ENCODE results near the gene LDLRAD3. TPM values are rescaled to one million over a fixed set of nuclear protein-coding genes. Genes with fewer than 3 reads are reported as not detected.

Gene LDLRAD3
- total RNA-seq, 1 donor from 2014 or later: 39.1 TPM

GRCh38 chr11:36019722-36020121 lies 75.9 kb downstream of the LDLRAD3 start:
- DNase-seq (ENCODE audit: low spot score in 2 of 2, unreplicated experiment in 2 of 2): no peak
- H3K27me3 Mint-ChIP-seq (ENCODE audit: low read depth): peaks cover 12% of the 10 kb centered on the region
- H3K9me3 Mint-ChIP-seq: no peaks in the 10 kb centered on the region
- H3K4me1 Mint-ChIP-seq: peaks cover 51% of the 10 kb centered on the region
- H3K4me3 Mint-ChIP-seq: no peak overlapping the region
- TF ChIP-seq CTCF (IDR thresholded peaks at IDR 0.05; ENCODE audit: unreplicated experiment): no peak
- H3K36me3 Mint-ChIP-seq: peaks cover 4% of the 10 kb centered on the region
- no peak overlapping the region for H3K27ac Mint-ChIP-seq

- peaks cover 11% of the 10 kb centered on the region for H3K9me3 Mint-ChIP-seq
- DNase-seq (ENCODE audit: low spot score in 2 of 2, unreplicated experiment in 2 of 2): no peak
- H3K4me1 Mint-ChIP-seq: peaks cover 45% of the 10 kb centered on the region
- no peak overlapping the region for H3K4me3 Mint-ChIP-seq
- no peak for TF ChIP-seq CTCF (IDR thresholded peaks at IDR 0.05; ENCODE audit: unreplicated experiment)
- H3K36me3 Mint-ChIP-seq: peaks cover 14% of the 10 kb centered on the region
- H3K27ac Mint-ChIP-seq: no peak overlapping the region
- H3K27me3 Mint-ChIP-seq (ENCODE audit: low read depth): peaks cover 16% of the 10 kb centered on the region
Observed at GRCh38 chr11:36022882-36023281, 79.0 kb downstream of the LDLRAD3 start.

- no peak for DNase-seq (ENCODE audit: low spot score in 2 of 2, unreplicated experiment in 2 of 2)
- H3K4me3 Mint-ChIP-seq: no peak overlapping the region
- H3K4me1 Mint-ChIP-seq: peaks cover 38% of the 10 kb centered on the region
- peaks cover 12% of the 10 kb centered on the region for H3K36me3 Mint-ChIP-seq
- H3K9me3 Mint-ChIP-seq: peaks cover 11% of the 10 kb centered on the region
- H3K27ac Mint-ChIP-seq: no peak overlapping the region
- H3K27me3 Mint-ChIP-seq (ENCODE audit: low read depth): peaks cover 16% of the 10 kb centered on the region
- TF ChIP-seq CTCF (IDR thresholded peaks at IDR 0.05; ENCODE audit: unreplicated experiment): no peak
Observed at GRCh38 chr11:36023922-36024321, 80.1 kb downstream of the LDLRAD3 start.

- Mint-ChIP-seq H3K36me3 (peaks cover 15% of the 10 kb centered on the region), H3K27ac (peak overlapping the region; percentile 30), H3K9me3 (peaks cover 11% of the 10 kb centered on the region), H3K4me1 (peaks cover 37% of the 10 kb centered on the region), H3K27me3 (ENCODE audit: low read depth) (peaks cover 16% of the 10 kb centered on the region), H3K4me3 (no peak overlapping the region)
- TF ChIP-seq CTCF (IDR thresholded peaks at IDR 0.05; ENCODE audit: unreplicated experiment): no peak
- no peak for DNase-seq (ENCODE audit: low spot score in 2 of 2, unreplicated experiment in 2 of 2)
Observed at GRCh38 chr11:36024716-36025115, 80.9 kb downstream of the LDLRAD3 start.

- Mint-ChIP-seq H3K27me3 (ENCODE audit: low read depth) (peaks cover 4% of the 10 kb centered on the region), H3K4me1 (peaks cover 54% of the 10 kb centered on the region), H3K27ac (no peak overlapping the region), H3K9me3 (peaks cover 11% of the 10 kb centered on the region), H3K4me3 (no peak overlapping the region), H3K36me3 (peaks cover 15% of the 10 kb centered on the region)
- no peak for DNase-seq (ENCODE audit: low spot score in 2 of 2, unreplicated experiment in 2 of 2)
- TF ChIP-seq CTCF (IDR thresholded peaks at IDR 0.05; ENCODE audit: unreplicated experiment): no peak
Observed at GRCh38 chr11:36026315-36026968, 82.6 kb downstream of the LDLRAD3 start.
